Activated CD8-positive, alpha-beta memory T cell treated with anti-CD3 and anti-CD28 coated beads, Interleukin-2, amount 50 U/mL, for 24 hours (primary cell): ENCODE data around the gene SNAI3.
A peak's percentile ranks its signal among the peaks of the same experiment; 100 is the strongest.

Experiments
- DNase-seq: peaks from one replicate; pipeline ENCODE4 v3.0.0-alpha.2; 2020; ENCODE audit errors: extremely low read depth

SNAI3 gene

DNA sequence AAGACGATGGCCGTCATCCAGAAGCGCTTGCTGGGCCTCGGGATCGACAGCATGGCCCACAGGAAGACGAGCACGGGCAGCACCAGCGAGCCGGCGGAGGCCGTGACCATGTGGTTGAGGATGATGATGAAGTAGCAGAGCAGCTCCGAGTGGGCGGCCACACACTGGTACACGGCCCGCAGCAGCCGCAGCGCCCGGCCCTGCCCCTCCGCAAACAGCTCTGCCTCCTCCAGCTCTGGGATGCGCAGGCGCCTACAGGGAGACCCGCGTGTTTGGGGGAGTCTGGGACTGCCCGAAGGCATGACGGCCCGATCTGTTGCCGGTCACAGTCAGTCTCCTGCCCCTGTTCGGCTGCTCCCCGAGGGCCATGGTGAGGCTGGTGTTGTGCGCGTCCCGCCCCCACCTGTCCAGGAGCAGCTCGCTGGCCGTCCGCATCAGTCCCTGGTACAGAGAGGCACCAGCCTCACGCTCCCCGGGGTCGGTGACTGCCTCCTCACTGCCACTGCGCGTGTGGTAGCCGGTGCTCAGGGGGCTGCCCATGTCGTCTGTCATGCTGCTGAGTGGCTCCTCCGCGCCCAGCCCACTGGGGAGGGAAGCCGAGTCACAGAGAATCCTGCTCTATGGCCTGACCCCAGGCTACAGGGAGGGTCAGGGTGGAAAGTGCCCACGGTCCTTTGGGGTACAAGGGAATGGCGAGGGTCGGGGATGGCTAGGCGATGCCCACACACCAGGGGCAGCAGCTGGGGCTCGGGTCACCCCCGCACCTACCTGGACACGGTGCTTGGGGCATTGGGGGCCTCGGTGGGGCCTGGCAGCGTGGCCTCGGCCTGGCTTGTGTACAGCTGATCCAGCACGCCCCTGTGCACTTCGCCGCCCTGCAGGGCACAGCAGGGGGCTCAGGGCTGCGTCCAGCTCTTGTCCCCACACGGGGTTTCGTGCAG is 35.8 kb upstream of the SNAI3 start:
- DNase-seq, result no peak

DNA sequence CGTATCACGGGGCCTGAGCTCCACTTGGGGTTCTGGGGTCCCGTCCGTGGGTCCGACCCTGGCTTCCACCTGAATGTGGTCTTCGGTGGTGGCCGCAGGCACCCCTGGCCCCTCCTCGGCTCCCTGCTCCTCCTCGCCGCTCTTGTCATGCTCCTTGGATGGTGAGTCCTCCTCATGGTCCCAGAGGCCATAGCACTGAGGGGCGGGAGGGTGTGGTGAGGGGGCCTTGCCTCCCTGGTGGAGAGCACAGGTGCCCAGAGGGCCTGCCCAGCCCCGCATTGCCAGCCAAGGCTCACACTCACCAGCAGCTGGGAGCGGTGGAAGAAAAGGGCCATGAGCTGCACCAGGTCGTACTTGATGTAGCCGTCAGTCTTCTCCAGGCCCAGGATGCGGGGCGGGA is 34.9 kb upstream of the SNAI3 start:
- no peak for DNase-seq

DNA sequence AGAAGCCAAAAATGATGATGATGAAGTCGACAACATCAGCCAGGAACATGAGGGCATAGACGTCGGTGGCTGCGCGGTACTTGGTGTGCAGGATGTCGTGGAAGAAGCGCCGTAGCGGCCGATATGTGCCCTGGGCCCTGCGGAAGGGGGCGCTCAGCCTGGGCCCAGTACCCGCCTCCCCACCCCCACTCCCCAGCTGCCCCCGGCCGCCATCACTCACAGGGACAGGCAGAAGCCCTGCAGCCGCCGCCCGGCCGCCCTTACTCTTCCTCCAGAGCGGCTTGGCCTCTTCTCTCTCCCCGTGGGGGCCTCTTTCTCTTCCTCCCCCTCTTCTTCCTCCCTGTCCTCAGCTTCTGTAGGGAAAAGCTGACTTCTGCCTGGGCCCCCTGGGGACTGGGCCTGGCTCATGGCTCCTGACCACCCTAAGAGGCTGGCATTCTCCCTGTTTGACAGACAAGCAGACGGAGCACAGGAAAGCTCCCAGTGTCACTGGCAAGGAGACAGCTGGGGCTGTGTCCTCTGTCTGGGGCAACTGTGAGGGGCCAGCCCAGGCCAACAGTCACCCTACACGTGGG is 34.2 kb upstream of the SNAI3 start:
- DNase-seq, result no peak

DNA sequence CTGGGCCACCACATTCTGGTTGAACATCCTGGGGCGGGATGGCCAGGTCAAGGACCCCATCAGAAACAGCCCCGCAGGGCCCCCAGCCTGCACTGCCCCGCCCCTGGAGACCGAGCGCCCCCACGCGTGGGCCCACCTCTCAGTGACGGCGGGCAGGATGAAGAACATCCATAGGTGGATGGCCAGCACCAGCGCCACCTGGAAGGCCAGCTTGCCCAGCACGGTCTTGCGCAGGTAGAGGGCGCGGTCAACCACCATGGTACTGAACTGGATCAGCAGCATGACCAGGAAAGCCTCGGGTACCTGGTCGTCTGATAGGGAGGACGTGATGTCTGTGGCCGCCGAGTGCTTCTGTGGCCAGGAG is 33.6 kb upstream of the SNAI3 start:
- no peak for DNase-seq

DNA sequence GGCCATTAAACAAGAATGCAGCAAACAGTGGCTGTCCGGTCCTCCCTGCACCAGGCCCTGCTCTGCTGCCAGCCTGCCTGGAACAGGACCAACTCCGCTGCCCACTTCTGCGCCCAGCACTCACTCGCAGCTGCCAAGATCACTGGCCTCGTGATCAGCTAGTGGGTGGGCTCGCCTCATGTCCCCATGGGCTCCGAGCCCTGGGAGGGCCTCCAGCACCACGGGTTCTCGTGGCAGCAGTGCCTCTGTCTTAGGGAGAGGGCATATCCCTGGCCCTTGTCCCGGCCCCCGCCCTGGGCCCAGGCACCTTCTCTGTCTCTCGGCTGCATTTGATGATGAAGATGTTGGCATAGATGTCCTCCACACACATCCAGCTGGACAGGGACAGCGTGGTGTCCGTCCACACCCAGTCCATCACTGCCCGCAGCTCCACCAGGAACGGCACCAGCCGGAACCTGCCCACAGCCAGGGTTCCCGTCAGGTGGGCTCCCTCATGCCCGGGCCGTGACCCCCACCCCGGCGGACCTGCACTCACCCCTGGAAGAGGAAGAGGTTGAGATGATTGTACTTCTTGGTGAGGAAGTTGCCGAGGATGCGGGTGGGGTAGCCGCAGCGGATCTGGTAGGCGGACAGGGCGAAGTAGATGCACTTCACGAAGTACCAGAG is 33.1 kb upstream of the SNAI3 start:
- no peak for DNase-seq

DNA sequence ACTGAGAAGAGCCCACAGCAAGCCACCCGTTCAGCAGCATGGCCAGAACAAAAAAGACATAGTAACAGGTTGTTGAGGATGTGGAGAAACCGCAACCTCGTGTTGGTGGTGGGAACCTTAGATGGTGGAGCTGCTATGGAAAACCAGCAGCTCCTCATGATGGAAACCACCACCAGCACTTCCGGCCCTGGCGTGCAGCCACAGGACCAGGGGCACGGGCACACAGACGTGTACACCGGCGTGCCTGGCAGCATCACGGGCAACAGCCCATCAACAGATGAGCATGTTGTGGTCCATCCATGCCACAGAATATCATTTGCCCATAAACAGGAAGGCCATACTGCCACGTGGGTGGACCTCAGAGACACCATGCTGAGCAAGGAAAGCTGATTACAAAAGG is 31.9 kb upstream of the SNAI3 start:
- DNase-seq, result no peak

DNA sequence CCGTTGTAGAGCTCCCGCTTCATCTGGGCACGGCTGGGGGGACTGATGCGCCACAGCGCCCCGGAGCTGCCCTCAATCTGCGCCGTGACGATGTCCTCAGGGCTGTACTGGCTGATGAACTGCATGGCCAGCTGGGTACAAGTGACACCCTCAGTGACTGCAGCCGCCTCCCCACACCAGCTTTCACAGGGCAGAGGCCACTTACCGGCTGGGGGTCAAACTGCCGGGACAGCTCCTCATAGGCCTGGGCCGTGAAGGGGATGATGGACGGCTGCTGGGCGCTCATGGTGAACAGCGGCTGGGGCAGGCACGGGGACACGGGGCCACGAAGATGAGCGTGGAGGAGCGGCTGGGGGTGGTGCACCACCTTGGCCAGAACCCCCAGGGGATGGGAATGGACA is 30.3 kb upstream of the SNAI3 start:
- DNase-seq, result no peak

DNA sequence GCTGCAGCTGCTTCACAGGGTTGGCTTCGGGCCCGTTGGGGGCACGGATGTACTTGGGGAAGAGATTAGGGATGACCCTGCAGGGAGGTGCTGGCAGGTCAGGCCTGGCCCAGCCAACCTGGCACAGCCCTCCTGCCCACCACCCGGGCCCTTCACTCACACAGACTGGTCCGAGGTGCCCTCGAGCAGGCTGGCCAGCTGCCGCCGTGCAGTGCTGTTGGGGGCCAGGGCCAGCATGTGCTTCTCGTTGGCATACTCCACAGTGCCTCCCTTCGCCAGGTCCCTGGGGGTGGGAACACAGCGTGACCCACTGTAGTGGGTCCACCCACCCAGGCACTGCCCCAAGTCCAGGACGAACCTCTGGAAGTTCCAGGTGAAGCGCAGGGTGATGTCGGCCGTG is 29.9 kb upstream of the SNAI3 start:
- no peak for DNase-seq

DNA sequence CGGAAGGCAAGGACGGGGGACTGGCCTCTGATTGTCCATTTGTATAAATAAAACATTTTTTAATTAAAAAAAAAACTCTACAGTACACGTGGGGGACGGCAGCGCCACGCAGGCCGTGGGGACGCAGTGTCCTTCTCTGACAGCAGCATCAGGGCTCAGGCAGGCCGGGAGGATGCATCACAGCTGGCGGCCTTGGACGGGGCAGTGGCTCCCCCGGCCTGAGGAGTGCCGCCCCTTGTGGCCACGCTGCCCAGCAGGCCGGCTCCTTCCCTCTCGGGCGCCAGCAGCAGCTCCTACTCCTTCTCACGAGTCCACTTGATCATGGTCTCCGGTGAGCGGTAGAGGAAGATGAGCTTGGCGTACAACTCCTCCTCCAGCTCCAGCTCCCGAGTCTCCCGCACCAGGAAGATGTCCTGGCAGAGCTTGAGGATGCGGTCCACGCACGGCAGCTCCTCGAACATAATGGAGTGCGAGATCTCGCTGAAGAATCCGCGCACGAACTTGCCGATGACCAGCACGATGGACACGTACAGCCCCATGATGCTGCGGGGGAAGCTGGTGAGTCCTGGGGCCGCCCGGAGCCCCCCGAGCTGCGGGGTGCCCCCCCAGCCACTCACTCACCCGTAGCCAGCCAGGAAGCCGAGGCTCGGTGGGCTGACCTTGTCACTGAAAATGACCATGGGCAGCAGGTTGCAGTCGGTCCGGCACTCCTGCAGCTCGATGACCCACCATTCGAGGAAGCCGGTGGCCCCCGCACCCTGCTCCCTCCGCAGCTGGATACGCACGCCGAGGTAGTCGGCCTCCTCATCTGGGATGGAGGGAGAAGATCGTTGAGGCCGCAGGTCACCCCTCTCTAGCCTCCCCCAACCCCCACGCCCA is 29.2 kb upstream of the SNAI3 start:
- DNase-seq, result no peak

DNA sequence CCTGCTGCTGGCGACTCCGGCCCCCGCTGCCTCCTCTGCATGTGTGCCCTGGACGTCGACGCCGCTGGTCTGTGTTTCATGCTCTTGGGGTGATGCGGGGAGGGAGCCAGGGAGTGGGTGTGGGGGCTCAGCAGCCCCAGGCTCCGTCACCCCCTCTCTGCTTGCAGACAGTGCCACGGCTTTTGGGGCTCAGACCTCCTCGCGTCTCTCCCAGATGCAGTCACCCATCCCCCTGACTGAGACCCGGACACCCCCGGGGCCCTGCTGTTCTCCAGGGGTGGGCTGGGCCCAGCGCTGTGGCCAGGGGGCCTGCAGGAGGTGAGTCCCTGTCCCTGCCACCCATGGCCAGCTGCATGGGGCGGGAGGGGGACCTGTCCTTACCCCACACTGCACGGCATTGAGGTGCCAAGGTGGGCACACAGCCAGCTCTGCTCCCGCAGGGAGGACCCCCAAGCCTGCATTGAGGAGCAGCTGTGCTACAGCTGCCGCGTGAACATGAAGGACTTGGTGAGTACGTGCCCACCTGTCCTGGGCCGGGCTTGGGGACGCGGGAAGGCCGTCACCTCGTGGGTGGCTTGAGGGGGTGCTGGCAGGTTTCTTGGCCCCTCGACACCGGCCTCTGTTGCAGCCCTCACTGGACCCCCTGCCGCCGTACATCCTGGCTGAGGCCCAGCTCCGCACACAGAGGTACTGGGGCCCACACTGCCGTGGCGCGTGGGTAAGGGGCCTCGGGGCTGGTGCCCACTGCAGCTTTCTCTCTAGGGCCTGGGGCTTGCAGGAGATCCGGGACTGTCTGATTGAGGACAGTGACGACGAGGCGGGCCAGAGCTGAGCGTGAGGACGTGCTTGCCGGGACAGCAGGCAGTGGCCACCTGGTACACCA is 28.4 kb upstream of the SNAI3 start:
- DNase-seq, result no peak

DNA sequence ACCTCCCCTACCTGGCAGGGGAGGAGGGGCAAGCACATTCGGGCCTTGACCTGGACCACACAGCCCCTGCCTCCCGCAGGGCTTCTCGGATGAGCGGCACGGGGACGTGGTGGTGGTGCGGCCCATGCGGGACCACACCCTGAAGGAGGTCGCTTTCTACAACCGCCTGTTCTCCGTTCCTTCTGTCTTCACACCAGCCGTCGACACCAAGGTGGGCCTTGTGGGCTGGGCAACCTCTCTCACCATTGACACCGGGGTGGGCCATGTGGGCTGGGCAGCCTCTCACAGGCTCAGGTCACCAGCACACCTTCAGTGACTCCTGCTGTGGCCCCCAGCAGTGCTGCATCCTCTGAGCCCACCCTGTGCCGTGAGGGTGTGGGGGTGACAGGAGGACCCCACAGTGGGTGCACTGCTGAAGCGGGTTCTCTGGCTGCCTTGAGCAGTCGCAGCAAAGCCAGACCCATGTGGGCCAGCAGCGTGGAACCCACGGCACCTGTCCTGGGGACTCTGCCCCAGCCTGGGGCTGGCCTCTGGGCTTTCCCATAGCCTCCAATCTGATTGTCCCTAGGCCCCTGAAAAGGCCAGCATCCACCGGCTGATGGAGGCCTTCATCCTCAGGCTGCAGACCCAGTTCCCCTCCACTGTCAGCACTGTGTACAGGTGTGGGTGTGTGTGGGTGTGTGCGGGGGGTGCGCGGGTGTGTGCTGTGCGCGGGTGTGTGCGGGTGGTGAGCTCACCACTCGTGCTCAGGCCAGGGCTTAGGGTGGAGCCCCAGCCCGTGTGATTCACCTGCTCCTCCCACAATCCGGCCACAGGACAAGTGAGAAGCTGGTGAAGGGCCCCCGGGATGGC is 27.5 kb upstream of the SNAI3 start:
- no peak for DNase-seq

DNA sequence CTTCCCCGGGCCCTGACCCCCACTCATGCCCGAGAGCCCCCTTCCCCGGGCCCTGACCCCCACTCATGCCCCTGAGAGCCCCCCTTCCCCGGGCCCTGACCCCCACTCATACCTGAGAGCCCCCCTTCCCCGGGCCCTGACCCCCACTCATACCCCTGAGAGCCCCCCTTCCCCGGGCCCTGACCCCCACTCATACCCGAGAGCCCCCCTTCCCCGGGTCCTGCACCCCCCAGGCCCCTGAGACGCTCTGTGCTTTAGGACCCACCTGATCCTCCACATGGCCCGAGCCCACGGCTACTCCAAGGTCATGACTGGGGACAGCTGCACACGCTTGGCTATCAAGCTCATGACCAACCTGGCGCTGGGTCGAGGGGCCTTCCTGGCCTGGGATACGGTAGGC is 26.7 kb upstream of the SNAI3 start:
- no peak for DNase-seq

DNA sequence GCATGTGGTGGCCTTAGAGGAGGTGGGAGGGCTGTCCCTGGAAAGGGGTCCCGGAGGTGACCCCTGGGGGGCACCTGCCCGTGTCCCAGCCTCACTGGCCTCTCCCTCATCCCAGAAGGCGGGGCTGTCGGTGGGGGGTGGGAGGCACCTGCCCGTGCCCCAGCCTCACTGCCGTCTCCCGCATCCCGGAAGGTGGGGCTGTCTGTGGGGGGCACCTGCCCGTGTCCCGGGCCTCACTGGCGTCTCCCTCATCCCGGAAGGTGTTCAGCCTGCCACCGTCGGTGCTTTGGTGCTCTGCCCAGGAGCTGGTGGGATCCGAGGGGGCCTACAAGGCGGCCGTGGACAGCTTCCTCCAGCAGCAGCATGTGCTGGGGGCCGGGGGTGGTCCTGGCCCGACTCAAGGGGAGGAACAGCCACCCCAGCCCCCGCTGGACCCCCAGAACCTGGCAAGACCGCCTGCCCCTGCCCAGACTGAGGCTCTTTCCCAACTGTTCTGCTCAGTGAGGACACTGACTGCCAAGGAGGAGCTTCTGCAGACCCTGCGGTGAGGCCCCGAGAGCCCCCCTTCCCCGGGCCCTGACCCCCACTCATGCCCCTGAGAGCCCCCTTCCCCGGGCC is 26.2 kb upstream of the SNAI3 start:
- DNase-seq, result no peak

DNA sequence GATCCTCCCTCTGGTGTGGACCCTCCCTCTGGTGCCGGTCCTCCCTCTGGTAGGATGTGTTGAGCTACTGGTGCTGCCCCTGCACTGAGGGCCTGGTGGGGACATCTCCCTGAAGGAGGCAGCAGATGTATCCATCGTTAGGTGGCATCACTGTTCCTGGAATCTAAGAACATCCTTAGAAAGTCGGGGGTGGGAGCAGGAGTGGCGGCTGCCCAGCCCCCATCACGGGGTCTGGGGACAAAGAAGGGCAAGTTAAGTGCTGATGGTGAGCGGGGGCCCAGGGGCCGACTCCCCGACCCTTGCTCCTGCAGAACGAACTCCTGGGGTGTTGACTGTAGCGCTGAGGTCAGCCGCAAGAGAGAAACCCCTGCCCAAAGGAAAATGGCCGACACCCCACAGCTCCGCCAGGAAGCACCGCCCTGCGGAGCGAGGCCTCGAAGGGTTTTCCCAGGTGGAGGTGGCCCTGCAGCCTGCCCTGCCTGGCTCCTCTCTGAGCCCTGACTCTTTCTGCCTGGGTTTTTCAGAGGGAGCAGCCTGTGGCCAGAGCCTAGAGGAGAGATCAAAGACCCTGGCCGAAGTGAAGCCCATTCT is 25.5 kb upstream of the SNAI3 start:
- no peak for DNase-seq

DNA sequence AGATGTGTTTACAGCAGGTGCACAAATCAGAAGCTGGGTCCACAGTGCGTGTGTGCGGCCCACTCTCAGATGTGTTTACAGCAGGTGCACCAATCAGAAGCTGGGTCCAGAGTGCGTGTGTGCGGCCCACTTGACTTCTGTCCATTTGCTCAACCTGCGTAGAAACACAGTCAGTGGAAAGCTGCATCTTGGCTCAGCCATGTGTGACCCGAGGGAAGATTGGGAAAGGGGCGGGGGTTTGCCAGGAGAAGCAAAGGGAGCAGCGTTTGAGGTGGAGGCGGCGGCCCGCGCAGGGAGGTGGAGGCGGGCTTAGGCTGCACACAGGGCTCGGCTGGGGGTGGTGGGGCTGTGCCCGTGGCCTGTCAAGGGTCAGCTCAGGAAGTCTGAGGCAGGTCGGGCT is 24.2 kb upstream of the SNAI3 start:
- DNase-seq, result no peak

DNA sequence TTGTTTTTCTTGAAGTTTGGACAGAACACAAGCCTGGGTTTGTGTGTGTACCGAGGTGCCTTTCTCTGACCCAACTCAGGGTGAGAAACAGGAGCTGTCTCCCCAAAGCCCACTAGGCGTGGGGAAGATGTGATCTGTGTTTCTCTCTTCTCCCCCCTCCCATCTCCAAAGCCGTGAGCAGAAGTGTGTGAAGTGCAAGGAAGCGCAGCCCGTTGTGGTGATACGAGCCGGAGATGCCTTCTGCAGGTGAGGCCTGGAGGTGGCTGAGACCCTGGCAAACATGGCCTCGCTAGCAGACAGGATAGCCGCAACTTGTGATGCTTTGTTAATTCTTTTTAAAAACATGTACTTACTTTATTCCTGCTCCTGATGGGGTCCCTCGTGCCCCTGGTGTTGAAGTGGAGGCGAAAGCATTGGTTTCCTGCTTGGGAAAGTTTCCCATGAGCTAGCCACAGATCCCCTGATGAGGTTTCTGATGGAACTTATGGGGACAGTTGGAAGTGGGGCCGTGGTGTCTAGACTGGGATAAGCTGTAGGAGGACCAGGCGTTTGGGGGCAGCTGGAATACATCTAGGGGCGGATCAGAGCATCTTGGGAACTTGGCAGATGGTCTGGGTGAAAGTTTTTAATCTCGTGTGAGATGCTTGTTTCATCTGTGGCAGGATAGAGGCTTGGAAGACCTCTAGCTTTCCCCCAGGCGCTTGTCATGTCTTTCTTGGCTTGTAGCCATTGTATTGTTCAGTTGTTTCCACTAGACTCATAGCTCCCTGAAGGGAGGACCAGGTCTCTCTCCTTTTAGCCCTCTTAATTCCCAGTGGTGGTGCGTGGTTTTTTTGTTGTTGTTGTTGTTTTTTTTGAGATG is 20.9 kb upstream of the SNAI3 start:
- no peak for DNase-seq

DNA sequence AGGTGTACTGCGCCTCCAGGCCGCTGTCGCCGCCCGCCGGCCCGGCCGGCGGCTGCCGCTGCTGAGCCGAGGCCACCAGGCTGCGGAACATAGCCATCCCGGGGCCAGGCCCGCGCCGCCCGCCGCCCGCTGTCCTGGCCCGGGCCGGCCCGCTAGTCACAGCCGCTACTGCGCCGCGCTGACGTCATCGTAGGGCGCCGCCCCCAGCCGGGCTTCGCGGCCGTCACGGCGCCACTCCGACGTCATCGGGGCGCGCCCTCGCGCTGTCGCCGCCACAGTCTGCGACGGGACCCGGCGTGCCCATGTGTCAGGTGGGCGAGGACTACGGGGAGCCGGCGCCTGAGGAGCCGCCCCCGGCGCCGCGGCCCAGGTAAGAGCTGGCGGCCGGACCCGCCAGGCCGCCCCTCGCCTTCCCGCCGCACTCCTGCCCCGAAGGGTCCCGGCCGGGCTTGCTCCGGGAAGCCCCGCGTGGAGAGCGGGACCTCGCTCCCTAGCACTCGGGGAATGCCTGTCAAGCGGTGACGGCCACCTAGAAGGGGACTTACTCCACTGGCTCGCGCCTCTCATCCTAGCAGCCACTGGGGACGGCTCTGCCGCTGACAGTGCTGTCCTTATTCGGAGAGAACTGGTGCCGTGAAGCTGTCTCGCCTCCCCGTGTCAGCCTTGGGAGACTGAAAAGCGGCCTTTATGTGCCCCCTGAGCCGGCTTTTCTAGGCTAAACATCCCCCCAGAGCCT is 20.1 kb upstream of the SNAI3 start, which contains the start of the genes CTU2 and RNF166:
CTU2 (plus strand) TSS at position 275 of the 736 bp plus-strand sequence; CDS start at position 303, 28 bp downstream.
RNF166 (minus strand) TSS at position 180 of the 736 bp plus-strand sequence; CDS start at position 97, 83 bp downstream.
- peak; percentile 78 for DNase-seq
